Measurements from ENCODE around the gene FNTB.

DNA sequence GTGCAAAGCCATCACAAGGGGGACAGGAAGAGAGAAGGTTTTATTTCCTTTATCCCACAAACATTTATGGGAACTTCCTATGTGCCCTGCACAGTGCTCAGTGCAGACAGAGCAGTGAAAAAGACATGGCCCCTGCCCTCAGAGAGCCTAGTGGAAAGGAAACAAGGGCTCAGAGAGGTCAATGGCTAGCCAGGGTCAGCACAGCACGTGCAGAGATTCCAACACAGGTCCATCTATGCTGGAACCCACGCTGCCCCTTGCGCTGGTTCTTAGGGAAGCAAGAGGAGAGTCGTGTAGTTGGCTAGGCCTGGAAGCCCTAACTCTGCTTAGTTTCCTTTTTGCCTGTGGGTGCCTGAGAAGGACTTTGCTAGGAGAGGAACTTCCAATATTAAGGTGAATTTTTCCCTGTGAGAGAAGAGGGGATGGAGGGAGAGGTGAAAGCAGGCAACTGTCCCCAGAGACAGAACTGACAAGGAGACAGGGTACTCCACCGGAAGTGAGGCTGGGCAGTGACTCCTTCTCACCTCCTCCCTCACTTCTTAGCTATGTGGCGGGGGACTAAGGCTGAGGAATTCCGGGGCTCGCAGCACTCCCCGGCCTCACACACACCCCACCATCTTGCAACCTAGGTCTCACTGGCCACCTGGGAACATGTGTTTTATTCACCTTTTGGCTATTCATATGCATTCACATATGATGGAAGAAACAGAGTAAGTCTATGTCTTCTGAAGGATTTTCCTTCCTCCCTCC is 32.0 kb upstream of the FNTB start:
- no peak for TF ChIP-seq EZH2 (IDR thresholded peaks at IDR 0.05; ENCODE audit: low read length, unreplicated experiment)
- no peak for TF ChIP-seq CTCF (conservative IDR thresholded peaks at IDR 0.05; ENCODE audit: low read depth, low read length)

All from PC-3 (cell line).